HG02763 (cell line): Measurements from ENCODE around the gene TMEM59.
"Not testable (repeated sequence)": the region's sequence is repeated elsewhere in the genome, so short reads cannot be mapped to it uniquely, and the experiment has no call there.

Experiments
- ATAC-seq: cut with Tn5 transposase; IDR thresholded peaks from one replicate; pipeline ENCODE4 v1.9.1; 2021; ENCODE audit warnings: mild to moderate bottlenecking, moderate library complexity; ENCODE audit not compliant: unreplicated experiment

Gene TMEM59

GRCh38 chr1:54013393-54014008, 39.5 kb downstream of the TMEM59 start:
- ATAC-seq = no peak

GRCh38 chr1:54012863-54013262, 40.1 kb downstream of the TMEM59 start:
- ATAC-seq = no peak

GRCh38 chr1:54012008-54012325, 41.0 kb downstream of the TMEM59 start:
- no peak for ATAC-seq

- ATAC-seq = no peak
Measured at GRCh38 chr1:54011316-54012007, 41.5 kb downstream of the TMEM59 start.

GRCh38 chr1:54010415-54011117, 42.4 kb downstream of the TMEM59 start:
- no peak for ATAC-seq

- no peak for ATAC-seq
Measured at GRCh38 chr1:54009406-54009805, 43.6 kb downstream of the TMEM59 start.

- no peak for ATAC-seq
Measured at GRCh38 chr1:54008876-54009275, 44.1 kb downstream of the TMEM59 start.

GRCh38 chr1:54007613-54008012, 45.4 kb downstream of the TMEM59 start:
- no peak for ATAC-seq

GRCh38 chr1:54006508-54006907, 46.5 kb downstream of the TMEM59 start:
- ATAC-seq = no peak

- no peak for ATAC-seq
Measured at GRCh38 chr1:54004481-54005049, 48.4 kb downstream of the TMEM59 start.

GRCh38 chr1:54003750-54004480, 49.1 kb downstream of the TMEM59 start:
- ATAC-seq = not testable (repeated sequence)

- ATAC-seq = no peak
Measured at GRCh38 chr1:54003249-54003646, 49.8 kb downstream of the TMEM59 start.

GRCh38 chr1:54002544-54003248, 50.3 kb downstream of the TMEM59 start:
- ATAC-seq = no peak

- no peak for ATAC-seq
Measured at GRCh38 chr1:54001591-54001990, 51.4 kb downstream of the TMEM59 start.

- ATAC-seq = no peak
Measured at GRCh38 chr1:53999920-54000319, 53.1 kb downstream of the TMEM59 start.

GRCh38 chr1:53998223-53998622, 54.8 kb downstream of the TMEM59 start:
- no peak for ATAC-seq

GRCh38 chr1:53995683-53996082, 57.3 kb downstream of the TMEM59 start:
- no peak for ATAC-seq

GRCh38 chr1:53994516-53994915, 58.5 kb downstream of the TMEM59 start:
- not testable (repeated sequence) for ATAC-seq

GRCh38 chr1:53992085-53992874, 60.7 kb downstream of the TMEM59 start:
- ATAC-seq = no peak

- no peak for ATAC-seq
Measured at GRCh38 chr1:53987880-53988279, 65.1 kb downstream of the TMEM59 start.
